Measurements from ENCODE around the gene LAGE3.

Gene LAGE3

DNA sequence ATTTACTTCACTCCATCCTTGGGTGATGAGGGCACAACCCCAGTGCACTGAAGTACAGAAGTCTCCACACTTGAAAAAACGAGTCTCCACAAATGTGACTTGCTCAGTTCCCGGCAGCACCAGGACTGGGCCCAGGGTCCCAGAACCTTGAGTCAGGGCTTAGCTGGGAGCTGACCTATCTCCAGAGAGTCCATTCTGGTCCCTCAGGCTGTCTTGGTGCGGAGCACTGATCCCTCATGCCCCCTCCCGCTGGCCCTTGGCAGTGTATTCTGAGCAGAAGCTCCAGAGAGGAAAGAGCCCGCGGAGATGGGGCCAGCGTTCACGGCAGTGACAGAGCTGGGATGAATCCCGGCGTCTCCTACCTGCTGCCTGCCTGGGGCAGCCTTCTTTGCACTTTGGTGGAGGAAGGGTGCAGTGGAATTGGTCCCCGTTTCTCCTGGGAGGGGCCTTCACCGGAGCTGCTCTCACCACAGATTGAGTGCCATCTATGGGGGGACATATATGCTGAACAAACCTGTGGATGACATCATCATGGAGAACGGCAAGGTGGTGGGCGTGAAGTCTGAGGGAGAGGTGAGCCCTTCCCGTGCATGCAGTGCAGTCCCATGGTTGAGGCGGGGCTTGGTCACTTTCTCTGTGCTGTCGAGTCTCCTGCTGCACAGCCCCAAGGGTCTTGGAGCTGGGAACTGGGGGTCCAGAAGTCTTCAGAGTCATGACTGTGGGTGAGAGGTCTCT, 38.3 kb downstream of the LAGE3 start:
- Histone ChIP-seq H3K27ac (ENCODE audit: low read depth, low read length, poor library complexity, severe bottlenecking) (no peak overlapping the region), H3K9me3 (ENCODE audit: low read length) (no peaks in the 10 kb centered on the region), H3K4me2 (ENCODE audit: low read length) (no peak overlapping the region), H4K20me1 (ENCODE audit: insufficient read depth, low read length) (no peaks in the 10 kb centered on the region), H3K79me2 (ENCODE audit: insufficient read depth, low read length) (peaks cover 7% of the 10 kb centered on the region; the same call in 1 of the 2 replicates), H3K9ac (ENCODE audit: low read length) (no peak overlapping the region), H3K4me1 (ENCODE audit: insufficient read depth, low read length, severe bottlenecking) (peaks cover 36% of the 10 kb centered on the region), H3K9me2 (ENCODE audit: low read depth, low read length) (no peaks in the 10 kb centered on the region), H3K27me3 (ENCODE audit: insufficient read depth, low read length) (no peaks in the 10 kb centered on the region), H3K4me3 (ENCODE audit: low read depth, low read length, poor library complexity, severe bottlenecking) (no peak overlapping the region), H2AFZ (ENCODE audit: low read length) (no peak overlapping the region), H3K36me3 (ENCODE audit: insufficient read depth, low read length) (peaks cover 20% of the 10 kb centered on the region), H3F3A (ENCODE audit: insufficient read depth, low read length) (no peaks in the 10 kb centered on the region)
- no peak for TF ChIP-seq EZH2 (IDR thresholded peaks at IDR 0.05; ENCODE audit: borderline replicate concordance, low read length)
- TF ChIP-seq, protein P1, sequence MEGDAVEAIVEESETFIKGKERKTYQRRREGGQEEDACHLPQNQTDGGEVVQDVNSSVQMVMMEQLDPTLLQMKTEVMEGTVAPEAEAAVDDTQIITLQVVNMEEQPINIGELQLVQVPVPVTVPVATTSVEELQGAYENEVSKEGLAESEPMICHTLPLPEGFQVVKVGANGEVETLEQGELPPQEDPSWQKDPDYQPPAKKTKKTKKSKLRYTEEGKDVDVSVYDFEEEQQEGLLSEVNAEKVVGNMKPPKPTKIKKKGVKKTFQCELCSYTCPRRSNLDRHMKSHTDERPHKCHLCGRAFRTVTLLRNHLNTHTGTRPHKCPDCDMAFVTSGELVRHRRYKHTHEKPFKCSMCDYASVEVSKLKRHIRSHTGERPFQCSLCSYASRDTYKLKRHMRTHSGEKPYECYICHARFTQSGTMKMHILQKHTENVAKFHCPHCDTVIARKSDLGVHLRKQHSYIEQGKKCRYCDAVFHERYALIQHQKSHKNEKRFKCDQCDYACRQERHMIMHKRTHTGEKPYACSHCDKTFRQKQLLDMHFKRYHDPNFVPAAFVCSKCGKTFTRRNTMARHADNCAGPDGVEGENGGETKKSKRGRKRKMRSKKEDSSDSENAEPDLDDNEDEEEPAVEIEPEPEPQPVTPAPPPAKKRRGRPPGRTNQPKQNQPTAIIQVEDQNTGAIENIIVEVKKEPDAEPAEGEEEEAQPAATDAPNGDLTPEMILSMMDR (IDR thresholded peaks at IDR 0.05; ENCODE audit: low read length): no peak

DNA sequence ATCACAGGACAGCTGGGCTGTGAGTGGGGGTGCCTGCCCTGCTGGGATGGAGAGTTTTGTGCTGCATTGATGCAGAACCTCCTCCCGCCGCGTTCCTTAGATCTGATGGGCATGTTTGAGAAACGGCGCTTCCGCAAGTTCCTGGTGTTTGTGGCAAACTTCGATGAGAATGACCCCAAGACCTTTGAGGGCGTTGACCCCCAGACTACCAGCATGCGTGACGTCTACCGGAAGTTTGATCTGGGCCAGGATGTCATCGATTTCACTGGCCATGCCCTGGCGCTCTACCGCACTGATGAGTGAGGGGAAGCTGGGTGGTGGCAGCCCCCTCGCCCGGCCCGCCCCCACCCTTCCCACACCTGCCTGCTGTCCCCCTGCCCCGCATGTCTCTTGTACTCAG, 39.2 kb downstream of the LAGE3 start:
- Histone ChIP-seq H3K79me2 (ENCODE audit: insufficient read depth, low read length) (peaks cover 7% of the 10 kb centered on the region; the same call in 1 of the 2 replicates), H3K9me3 (ENCODE audit: low read length) (no peaks in the 10 kb centered on the region), H3K9ac (ENCODE audit: low read length) (no peak overlapping the region), H3K27me3 (ENCODE audit: insufficient read depth, low read length) (no peaks in the 10 kb centered on the region), H3K4me1 (ENCODE audit: insufficient read depth, low read length, severe bottlenecking) (peaks cover 31% of the 10 kb centered on the region), H4K20me1 (ENCODE audit: insufficient read depth, low read length) (no peaks in the 10 kb centered on the region), H3F3A (ENCODE audit: insufficient read depth, low read length) (no peaks in the 10 kb centered on the region), H2AFZ (ENCODE audit: low read length) (no peak overlapping the region), H3K4me2 (ENCODE audit: low read length) (no peak overlapping the region), H3K4me3 (ENCODE audit: low read depth, low read length, poor library complexity, severe bottlenecking) (no peak overlapping the region), H3K27ac (ENCODE audit: low read depth, low read length, poor library complexity, severe bottlenecking) (no peak overlapping the region), H3K36me3 (ENCODE audit: insufficient read depth, low read length) (peaks cover 26% of the 10 kb centered on the region), H3K9me2 (ENCODE audit: low read depth, low read length) (no peaks in the 10 kb centered on the region)
- TF ChIP-seq EZH2 (IDR thresholded peaks at IDR 0.05; ENCODE audit: borderline replicate concordance, low read length): no peak
- TF ChIP-seq, protein P1 (IDR thresholded peaks at IDR 0.05; ENCODE audit: low read length): no peak

DNA sequence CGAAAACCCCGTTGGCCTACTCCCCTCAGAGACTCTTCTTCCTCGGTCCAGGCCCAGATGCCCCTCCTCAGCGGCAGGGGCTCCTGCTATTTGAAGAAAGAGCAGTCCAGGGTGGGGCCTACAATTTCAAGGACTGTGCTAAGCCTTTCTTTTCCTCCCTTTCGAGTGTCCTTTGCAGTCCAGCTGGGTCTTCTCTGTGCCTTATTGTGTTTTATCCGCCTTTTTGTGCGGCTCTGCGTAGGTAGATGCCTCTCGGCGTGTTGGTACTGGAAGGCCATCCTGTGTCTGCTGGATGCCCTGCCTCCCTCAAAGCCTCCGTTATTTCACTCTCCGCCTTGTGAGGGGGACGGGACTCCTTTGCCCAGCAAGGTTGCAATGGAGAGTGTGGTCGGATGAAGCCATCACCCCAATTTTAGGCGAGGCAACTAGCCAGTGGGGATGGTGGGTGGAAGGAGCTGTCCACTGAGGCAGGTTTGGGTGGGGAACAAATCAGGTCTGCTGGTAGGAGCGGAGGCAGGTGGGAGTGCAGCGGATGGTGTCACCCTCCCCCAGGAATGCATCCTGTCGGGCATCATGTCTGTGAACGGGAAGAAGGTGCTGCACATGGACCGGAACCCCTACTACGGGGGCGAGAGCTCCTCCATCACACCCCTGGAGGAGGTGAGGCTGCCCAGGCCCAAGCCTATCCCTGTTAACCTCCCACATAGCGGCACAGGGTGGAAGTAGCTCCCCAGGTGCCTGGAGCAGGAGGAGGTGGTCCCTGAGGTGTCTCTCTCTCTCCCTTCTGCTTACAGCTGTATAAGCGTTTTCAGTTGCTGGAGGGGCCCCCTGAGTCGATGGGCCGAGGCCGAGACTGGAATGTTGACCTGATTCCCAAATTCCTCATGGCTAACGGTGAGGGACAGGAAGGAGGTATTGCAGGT, 40.8 kb downstream of the LAGE3 start:
- H4K20me1 ChIP-seq (ENCODE audit: insufficient read depth, low read length): no peaks in the 10 kb centered on the region
- H3K9ac ChIP-seq (ENCODE audit: low read length): peak overlapping the region; percentile 76
- TF ChIP-seq EZH2 (IDR thresholded peaks at IDR 0.05; ENCODE audit: borderline replicate concordance, low read length): no peak
- TF ChIP-seq, protein P1 (IDR thresholded peaks at IDR 0.05; ENCODE audit: low read length): no peak
- H3K79me2 ChIP-seq (ENCODE audit: insufficient read depth, low read length): peaks cover 7% of the 10 kb centered on the region; the same call in 1 of the 2 replicates
- H3F3A ChIP-seq (ENCODE audit: insufficient read depth, low read length): no peaks in the 10 kb centered on the region
- no peaks in the 10 kb centered on the region for H3K27me3 ChIP-seq (ENCODE audit: insufficient read depth, low read length)
- no peaks in the 10 kb centered on the region for H3K9me2 ChIP-seq (ENCODE audit: low read depth, low read length)
- no peak overlapping the region for H2AFZ ChIP-seq (ENCODE audit: low read length)
- H3K9me3 ChIP-seq (ENCODE audit: low read length): no peaks in the 10 kb centered on the region
- H3K36me3 ChIP-seq (ENCODE audit: insufficient read depth, low read length): peaks cover 30% of the 10 kb centered on the region
- H3K4me1 ChIP-seq (ENCODE audit: insufficient read depth, low read length, severe bottlenecking): peaks cover 21% of the 10 kb centered on the region
- peak overlapping the region; percentile 96 for H3K4me2 ChIP-seq (ENCODE audit: low read length)
- H3K27ac ChIP-seq (ENCODE audit: low read depth, low read length, poor library complexity, severe bottlenecking): no peak overlapping the region
- peak overlapping the region; percentile 81 for H3K4me3 ChIP-seq (ENCODE audit: low read depth, low read length, poor library complexity, severe bottlenecking)
